C4-2B (cell line): ENCODE data around the gene ARL8B.

ENCODE experiments used
- CTCF ChIP-seq: fragments of 450-650 bp; conservative IDR thresholded peaks from 2 replicates; pipeline ENCODE4 v1.5.1; 2017; ENCODE audit warnings: mild to moderate bottlenecking
- ZFX ChIP-seq: fragments of 450-650 bp; IDR thresholded peaks from 2 replicates; pipeline ENCODE4 v1.6.1; 2017

- no peak for TF ChIP-seq CTCF
- no peak for TF ChIP-seq ZFX
Observed at GRCh38 chr3:5212628-5213573, 90.8 kb downstream of the ARL8B start.
